ENCODE results near the gene PRSS37.
"Not testable (repeated sequence)": the region's sequence is repeated elsewhere in the genome, so short reads cannot be mapped to it uniquely, and the experiment has no call there.

PRSS37 gene, protein sequence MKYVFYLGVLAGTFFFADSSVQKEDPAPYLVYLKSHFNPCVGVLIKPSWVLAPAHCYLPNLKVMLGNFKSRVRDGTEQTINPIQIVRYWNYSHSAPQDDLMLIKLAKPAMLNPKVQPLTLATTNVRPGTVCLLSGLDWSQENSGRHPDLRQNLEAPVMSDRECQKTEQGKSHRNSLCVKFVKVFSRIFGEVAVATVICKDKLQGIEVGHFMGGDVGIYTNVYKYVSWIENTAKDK

DNA sequence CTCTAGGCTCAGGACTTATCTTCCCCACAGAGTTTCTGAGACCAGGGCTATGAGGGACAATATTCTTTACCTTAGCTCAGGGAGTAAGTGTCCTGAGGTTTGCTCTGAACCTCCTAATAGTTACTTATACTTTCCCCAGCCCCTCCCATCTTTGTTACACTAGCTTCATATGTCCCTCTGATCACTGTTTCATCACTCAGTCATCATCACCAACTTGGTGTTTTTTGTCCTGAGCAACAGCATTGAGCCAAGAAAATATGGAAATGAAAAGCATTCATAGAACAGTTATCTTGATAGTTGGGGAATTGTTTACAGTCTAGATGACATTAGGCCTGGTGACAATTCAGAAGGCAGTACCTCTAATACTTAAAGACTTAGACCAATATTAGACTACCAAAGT lies at the start of gene PRSS37:
Gene PRSS37, minus strand, starts transcription at position 101 of the 400 bp plus-strand sequence. CDS start 436 bp downstream, outside the sequence.
- DNase-seq = no peak

DNA sequence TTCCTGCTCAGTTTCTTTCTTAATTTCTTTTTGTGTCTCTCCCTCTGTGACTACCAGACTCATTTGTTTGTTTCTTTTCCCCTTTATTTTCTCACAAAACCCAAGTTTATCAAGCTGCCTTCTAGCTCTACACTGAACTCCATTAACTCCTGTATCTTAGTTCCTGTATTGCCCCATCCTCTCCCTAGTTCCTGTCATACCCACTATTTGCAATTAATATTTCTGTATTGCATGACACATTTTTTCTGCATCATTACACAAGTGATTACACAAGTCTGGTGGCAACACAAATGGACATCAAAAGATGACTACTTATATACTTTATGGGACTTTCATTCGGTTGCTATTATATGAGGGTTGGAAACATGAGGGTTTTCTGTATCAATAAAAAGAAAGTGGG lies 48.0 kb upstream of the PRSS37 start:
- DNase-seq = no peak

DNA sequence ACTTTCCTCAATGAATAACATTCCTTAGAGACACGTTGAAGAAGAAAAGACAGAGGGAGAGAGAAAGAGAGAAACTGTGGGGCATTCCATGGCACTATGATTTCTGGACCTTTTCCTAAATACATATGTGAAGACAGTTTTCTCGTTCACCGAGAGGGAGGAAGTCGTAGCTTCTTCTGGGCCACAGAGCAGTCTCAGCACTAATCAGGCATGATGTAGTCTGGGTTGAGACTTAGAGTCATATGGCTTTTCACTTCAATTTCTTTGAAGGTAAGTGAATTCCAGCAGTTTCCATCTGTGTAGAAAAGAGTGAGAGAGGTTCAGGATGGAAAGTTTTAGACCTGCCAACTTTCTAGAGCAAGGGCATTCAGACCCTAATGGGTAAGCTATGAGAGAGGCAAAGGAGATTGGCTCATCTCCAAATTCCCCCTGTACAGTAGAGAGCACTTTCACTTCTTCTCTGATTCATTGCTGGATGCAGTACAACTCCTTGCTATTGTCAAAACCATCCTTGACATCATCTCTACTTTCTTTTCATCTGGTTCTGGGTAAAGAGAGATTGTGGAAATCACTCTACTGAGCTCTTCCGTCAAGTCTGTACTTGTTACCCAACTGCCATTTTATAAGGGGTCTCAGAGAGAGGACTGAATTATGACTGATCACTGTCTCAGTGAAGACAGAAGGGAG lies 43.4 kb upstream of the PRSS37 start:
- DNase-seq = no peak

DNA sequence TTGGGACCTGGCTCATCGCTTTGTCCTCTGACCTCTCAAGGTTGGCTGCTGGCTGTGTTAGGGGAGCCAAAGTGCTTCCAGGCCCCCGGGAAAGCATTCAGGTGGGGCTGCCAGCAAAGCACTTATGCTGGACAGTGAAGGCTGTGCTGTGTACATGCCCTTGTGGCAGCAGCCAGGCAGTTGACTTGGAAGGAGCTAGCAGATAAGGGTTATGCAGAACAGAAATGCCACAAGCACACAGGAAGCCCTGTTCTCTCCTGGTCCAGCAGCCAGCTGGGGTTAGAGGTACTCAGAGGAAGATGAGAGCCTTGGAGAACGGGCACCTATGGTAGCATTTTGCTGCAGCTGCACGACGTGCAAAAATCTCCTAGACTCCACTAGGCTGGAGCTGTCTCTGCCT lies 39.7 kb upstream of the PRSS37 start:
- no peak for DNase-seq

DNA sequence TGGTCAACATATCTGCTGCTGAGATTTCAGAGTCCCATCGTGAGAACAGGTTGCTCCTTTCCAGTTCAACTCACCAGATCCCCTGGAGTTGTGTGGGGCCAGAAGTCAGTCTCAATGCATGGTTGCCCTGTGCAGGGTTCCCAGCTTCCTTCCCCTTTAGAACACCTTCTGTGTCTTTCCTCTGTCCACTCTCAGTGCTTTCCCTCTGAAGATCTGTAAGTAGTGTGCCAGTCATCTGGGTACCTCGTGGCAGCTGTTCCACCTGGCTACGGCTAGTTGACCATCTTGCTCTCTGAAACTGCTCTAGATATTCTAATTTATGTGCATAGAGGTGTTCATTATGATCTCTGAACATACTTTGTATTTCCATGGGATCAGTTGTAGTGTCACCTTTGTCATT lies 36.1 kb upstream of the PRSS37 start:
- DNase-seq = no peak

DNA sequence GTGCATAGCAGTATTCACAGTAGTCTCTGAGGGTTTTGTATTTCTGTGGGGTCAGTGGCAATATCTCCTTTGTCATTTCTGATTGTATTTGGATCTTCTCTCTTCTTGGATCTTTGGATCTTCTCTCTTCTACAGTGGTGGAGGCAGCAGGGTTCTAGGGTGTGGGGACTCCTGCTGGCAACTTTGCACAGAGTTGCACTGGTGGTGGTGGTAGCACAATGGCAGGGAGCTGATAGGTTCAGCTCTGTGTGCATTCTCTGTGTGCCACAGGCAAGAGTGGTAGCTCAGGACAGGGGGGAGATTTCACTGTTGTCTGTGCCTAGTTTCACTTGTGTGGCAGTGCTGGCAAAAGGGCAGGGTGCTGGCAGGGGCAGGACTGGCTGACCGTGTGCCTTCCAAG lies 35.1 kb upstream of the PRSS37 start:
- no peak for DNase-seq

DNA sequence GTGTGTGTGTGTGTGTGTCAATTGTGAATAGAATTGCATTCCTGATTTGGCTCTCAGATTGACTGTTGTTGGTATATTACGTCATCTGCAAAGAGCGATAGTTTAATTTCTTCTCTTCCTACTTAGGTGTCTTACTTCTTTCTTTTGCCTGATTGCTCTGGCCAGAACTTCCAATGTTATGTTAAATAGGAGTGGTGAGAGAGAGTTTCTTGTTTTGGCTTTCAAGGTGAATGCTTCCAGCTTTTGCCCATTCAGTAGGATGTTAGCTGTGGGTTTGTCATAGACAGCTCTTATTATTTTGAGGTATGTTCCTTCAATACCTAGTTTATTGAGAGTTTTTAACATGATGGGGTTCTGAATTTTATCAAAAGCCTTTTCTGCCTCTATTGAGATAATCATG lies 34.2 kb upstream of the PRSS37 start:
- no peak for DNase-seq

DNA sequence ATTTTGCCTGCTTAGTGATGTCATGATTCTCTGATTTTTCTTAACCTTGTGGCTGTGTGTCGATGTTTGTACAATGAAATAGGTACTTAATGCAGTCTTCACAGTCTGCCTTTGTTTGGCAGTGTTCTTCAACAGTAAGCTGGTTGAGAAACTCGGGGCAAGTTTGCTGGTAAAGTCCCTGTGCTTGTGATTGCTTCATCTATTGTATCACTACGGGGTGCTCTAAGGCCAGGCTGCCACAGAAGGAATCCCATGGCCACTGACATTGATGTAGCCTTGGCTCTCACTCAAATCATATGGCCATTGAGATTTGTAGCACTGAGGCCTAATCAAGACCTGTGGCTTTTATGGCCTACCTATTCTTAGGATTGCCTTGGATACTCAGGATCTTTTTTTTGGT lies 33.5 kb upstream of the PRSS37 start:
- DNase-seq = no peak

DNA sequence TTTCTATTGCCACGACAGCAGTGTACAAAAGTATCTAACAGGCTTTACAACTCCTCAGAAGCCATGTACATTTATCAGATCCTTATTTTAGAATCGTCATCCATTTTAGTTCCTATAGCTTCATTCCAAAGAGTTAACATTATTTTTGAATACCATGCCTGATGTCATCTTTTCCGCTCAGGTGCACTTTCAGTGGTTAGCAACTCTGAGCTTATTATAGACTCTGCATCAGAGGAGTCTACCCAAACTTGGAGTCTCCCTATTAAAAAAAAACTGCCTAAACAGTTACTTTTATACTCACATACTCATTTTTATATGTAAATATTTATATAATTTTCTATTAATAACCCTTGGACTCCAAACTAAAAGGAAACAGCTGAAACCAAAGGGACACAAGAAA lies 31.6 kb upstream of the PRSS37 start:
- DNase-seq = no peak

DNA sequence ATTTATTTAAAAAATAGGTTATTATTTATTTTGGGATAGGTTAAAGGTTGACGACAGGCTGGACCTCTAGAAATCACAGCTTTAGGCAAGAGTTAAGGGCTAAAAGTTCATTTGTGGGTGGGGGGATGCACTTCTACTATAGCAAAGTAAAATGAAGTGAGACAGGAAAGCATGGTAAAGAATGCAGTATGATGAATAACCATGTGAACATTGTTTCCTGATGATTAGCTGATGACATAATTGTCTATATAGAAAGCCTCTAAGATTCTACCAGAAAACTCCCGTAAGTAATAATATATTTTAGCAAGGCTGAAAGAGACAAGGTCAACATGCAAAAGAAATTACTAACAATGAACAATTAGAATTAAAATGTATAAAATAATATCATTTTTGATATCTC lies 25.7 kb upstream of the PRSS37 start:
- no peak for DNase-seq

DNA sequence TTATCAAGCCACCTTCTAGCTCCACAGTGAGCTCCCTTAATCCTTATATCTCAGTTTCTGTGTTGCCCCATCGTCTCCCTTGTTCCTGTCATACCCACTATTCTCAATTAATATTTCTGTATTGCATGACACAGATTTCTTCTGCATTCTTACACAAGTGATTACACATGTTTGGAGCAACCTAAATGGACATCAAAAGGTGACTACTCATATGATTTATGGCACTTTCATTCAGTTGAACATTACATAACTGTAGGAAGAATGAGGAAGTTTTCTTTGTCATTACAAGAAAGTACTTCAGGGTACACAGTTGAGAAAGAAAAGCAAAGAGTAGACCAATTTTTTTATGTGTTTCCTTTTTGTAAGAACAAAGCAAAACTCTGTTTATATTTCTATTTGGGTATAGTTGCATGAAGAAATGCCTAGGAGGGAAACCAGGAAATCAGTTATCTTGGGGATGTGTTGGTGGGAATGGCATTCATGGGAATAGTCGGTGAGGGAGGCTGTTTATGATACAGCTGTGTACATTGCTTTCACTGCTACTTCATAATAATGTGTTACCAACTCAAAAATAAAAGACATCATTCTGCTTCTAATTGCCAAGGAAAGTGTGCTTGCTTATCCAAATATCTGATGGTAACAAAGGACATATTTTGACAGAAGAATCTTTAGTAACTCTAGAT lies 23.6 kb upstream of the PRSS37 start:
- DNase-seq = no peak

DNA sequence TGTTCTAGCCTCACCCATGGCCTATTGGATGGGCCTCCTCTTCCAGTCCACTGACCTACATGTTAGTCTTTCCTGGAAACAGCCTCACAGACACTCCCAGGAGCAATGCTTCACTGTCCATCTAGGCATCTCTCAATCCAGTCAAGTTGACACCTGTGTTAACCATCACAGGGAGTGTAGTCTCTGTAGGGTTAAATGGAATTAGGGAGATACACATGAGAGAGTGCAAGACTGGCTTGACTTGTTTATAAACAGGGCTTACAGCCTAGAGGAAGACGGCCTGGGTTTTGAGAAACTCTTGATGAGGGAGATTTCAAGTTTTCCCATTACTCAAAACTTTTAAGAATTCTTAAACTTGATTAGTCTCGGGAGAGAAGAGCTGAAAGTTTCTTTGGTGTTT lies 18.9 kb upstream of the PRSS37 start:
- DNase-seq = no peak

DNA sequence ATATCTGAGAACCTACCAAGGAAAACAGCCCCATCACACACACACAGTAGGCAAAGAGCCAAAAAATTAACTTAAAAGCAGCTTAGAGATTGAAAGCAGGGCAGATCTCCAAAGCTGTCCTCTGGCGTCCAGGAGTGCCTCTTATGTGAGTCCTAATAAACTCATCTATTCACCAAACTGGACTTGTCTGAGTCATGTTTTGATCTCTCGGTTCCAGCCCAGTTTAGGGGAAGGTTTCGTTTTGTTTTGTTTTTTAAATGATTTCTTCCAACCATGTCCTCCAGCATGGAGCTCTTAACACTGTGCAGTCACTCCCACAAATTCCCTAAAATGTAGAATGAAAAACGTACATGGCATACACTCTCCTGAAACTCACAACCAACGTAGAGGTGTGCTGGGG lies 6.7 kb upstream of the PRSS37 start:
- no peak for DNase-seq

DNA sequence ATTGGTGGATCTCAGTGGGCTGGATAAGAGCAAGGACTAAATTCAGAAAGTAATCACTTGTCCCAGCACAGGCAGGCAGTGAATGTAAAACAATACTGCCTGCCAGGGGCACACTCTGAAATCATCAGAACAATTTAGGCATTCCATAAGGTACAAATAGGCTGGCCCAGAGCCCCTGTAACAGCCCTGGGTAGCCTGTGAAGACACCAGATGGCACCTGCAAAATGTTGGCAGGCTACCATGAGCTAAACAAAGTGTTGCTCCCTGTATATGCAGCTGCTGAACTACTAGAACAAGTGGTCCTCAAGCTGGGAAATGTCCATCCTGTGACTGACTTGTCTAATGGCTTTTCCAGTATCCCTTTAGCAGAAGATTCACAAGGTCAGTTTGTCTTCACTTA lies 3.0 kb upstream of the PRSS37 start:
- no peak for DNase-seq

DNA sequence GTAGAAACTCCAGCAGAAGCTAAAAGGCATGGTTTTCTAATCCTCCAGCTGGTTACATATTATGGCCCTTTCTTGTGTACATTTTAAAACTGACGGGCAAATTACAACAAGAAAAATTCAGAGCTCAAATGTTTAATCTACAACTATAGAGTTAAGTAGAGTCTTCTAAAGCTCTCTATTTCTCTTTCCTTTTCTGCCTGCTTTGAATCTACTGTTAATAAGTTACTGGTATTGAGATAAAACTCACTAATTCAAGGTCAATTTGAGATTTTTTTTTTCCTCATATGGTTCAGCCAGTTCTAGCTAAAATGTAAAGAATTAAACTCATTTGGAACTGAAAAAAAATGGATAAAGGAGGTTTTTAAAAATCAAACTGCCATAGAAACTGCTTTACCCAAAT lies 1.6 kb upstream of the PRSS37 start:
- no peak for DNase-seq

DNA sequence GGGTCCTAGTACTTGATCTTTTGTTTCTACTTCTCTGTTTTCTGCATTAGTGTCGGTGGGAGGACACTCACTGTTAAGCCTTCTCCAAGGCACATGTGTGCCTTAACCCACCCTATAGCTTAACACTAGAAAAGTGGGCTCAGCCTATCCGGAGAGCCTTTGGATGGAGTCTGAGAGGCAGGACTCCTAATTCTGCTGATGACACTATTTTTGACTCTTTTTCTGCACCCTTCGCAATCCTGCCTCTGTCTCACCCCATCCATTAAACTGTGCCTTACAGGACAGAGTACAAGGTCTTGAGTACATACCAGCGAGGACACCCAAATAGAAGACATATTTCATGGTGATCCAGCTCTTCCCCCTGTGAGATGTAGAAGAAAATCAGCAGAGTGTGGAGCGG lies 577 bp downstream of the PRSS37 start:
- DNase-seq = no peak

DNA sequence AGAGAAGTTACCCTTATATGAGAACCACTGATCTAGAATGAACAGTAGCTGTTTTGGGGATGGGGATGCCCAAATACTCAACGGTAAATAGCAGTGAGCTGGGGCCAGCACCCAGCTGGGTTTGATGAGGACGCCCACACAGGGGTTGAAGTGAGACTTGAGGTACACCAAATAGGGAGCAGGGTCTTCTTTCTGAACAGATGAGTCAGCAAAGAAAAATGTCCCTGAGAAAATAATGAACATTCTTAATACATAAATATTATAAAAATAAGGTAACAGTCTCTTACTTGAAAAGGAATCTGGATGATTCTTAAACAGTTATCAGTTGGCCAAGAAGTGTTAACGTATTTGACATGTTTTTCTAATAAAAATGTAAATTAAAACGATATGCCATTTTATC lies 2.0 kb downstream of the PRSS37 start:
- DNase-seq = no peak

DNA sequence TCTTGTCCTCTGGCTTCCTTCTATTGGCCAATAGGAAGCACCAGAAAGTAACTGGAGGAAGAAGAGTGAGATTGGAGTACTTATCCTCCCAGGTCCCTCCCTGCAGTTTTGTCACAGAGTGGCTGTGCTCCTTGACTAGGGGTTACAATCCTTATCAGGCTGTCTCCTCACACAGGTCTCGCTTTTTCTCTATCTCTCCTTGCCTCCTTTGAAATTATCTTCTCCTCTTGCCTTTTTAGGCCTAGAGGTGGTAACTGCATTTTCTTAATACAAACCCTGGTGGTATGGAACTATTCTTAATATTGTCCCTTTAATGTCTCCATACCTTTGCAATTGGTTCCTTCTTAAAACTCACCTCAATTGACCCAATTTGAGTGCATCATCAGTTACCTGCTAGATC lies 2.7 kb downstream of the PRSS37 start:
- DNase-seq = no peak

DNA sequence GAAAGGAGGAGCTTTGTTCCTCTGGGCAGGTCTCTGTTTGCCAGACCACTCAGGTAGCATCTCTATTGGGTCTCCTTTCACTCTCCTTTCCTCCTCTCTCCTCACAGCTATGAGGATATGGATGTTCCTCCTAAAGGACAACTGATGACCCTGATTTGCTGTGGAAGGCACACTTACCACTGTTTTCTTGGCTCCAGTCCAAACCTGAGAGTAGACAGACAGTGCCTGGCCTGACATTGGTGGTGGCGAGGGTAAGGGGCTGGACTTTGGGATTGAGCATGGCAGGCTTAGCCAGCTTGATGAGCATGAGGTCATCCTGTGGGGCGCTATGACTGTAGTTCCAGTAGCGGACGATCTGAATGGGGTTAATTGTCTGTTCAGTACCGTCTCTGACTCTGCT lies 3.6 kb downstream of the PRSS37 start:
- no peak for DNase-seq

DNA sequence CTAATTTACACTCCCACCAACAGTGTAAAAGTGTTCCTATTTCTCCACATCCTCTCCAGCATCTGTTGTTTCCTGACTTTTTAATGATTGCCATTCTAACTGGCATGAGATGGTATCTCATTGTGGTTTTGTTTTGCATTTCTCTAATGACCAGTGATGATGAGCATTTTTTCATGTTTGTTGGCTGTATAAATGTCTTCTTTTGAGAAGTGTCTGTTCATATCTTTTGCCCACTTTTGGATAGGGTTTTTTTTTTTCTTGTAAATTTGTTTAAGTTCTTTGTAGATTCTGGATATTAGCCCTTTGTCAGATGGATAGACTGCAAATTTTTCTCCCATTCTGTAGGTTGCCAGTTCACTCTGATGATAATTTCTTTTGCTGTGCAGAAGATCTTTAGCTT lies 18.9 kb downstream of the PRSS37 start:
- not testable (repeated sequence) for DNase-seq

DNA sequence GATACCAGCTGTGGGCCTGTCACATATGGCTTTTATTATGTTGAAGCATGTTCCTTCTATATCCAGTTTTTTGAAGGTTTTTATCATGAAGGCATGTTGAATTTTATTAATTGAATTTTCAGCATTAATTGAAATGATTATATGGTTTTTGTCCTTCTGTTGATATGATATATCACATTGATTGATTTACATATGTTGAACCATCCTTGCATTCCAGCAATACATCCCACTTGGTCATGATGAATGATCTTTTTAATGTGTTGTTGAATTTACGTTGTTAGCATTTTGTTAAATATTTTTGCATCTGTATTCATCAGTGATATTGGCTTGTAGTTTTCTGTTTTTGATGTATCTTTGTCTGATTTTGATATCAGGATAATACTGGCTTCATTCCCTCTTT lies 21.2 kb downstream of the PRSS37 start:
- DNase-seq = no peak

DNA sequence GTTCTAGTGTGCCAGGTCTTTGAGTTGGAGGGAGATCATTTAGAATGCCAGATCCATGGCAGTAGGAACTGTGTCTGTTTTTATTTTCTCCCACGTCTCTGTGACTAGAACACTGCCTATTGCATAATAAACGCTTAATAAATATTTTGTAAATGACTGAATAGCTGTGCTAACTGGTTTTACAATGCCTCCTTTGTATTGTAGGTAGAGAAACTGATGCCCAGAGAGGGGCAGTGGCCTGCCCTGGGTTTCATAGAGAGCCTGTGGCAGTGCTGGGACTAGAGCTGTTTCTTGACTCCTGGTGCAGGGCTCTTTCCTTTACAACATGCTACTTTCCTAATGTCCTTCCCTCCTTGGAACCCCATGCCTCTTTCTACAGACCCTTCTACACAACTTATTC lies 48.8 kb downstream of the PRSS37 start:
- no peak for DNase-seq

DNA sequence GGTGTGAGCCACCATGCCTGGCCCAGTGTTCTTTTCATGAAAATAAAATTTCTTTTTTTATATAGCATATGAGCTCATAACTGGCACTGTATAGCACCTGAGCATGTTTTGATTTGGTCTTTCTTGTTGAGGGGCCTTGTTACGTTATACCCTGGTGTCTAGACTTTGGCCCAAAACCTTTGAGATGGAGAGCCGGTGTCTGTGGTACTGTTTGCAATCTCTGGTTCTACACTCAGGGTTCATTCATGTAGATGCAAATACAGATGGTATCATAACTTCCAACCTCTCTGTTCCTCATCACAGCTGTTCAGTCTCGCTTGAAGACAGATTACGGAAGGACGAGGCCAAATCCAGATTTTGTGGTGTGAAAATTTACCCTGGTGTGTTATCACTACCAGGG lies 51.4 kb downstream of the PRSS37 start, which contains the start of gene TAS2R5:
Gene TAS2R5, plus strand, starts transcription at position 301 of the 400 bp plus-strand sequence. CDS start 145 bp downstream, outside the sequence.
- no peak for DNase-seq

DNA sequence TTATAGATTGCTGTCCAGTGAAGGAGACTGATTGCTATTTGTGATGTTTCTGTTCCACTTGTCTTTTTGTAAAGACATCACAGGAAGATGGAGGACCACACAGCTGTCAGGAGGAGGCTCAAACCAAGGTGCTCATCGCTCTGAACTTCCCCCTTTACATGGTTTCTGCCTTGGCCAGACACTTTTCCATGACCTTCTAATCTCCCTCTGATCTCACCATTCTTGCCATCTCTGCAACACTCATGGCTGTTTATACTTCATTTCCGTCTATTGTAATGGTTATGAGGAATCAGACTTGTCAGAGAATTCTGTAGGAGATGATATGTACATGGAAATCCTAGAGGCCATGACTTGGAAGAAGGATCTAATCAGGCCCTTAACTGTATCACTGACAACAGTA lies 53.0 kb downstream of the PRSS37 start:
- no peak for DNase-seq

Data from fibroblast of upper back skin (primary cell).